Gastrocnemius medialis (tissue), 4 donors: ENCODE measurements around the gene RASL12. TPM values are rescaled to one million over a fixed set of nuclear protein-coding genes. Genes with fewer than 3 reads are reported as not detected.
A peak's percentile ranks its signal among the peaks of the same experiment; 100 is the strongest.

ENCODE experiments used
- ATAC-seq, 2 donors: fragments of 150-250 bp; one replicate each; pipeline ENCODE4 v1.9.1; 2016
- DNase-seq, 2 donors: peaks; one replicate each; pipeline ENCODE4 v3.0.0-alpha.2; 2019
- H3K27ac ChIP-seq, 4 donors: fragments of 200-600 bp; sonication (generic); 1 replicate in 1 of 4; 2 replicates in 3 of 4; pipeline ENCODE4 v1.5.1; 2016 to 2018; ENCODE audit warnings: mild to moderate bottlenecking in 2 of 4, moderate library complexity in 1 of 4
- H3K27me3 ChIP-seq, 3 donors: fragments of 200-600 bp; sonication (generic) in 2 of 3; 1 replicate in 1 of 3; 2 replicates in 2 of 3; pipeline versions ENCODE4 v1.5.1 to v1.6.0; 2016 to 2019; ENCODE audit warnings: mild to moderate bottlenecking in 1 of 3, moderate library complexity in 1 of 3
- H3K36me3 ChIP-seq, 2 donors: fragments of 200-600 bp; sonication (generic) in 1 of 2; one replicate each; pipeline ENCODE4 v1.5.1; 2017 to 2018
- H3K4me1 ChIP-seq, 2 donors: fragments of 200-600 bp; sonication (generic) in 1 of 2; one replicate each; pipeline ENCODE4 v1.5.1; 2016 to 2017; ENCODE audit warnings: mild to moderate bottlenecking in 2 of 2
- H3K4me3 ChIP-seq, 4 donors: fragments of 200-600 bp; sonication (generic) in 3 of 4; 1 replicate in 1 of 4; 2 replicates in 3 of 4; pipeline ENCODE4 v1.5.1; 2016 to 2019; ENCODE audit warnings: mild to moderate bottlenecking in 2 of 4
- H3K9me3 ChIP-seq, 3 donors: fragments of 200-600 bp; sonication (generic) in 2 of 3; 1 replicate in 1 of 3; 2 replicates in 2 of 3; pipeline ENCODE4 v1.5.1; 2016 to 2019
- CTCF ChIP-seq, 5 experiments: fragments of 450-650 bp in 3 of 5; fragments of 200-600 bp in 2 of 5; sonication (generic) in 2 of 5; IDR thresholded peaks in 4 of 5; conservative IDR thresholded peaks in 1 of 5; 1 replicate in 4 of 5; 2 replicates in 1 of 5; pipeline ENCODE4 v1.5.1; 2016 to 2019; ENCODE audit warnings: antibody characterized with exemption in 5 of 5, mild to moderate bottlenecking in 3 of 5, moderate library complexity in 3 of 5
- POLR2A ChIP-seq, 2 donors: fragments of 450-650 bp; IDR thresholded peaks; one replicate each; pipeline ENCODE4 v1.6.1; 2017; ENCODE audit warnings: antibody characterized with exemption in 2 of 2, mild to moderate bottlenecking in 2 of 2, moderate library complexity in 2 of 2
- in situ Hi-C, 4 donors: fragments of 200-750 bp; cut with MboI; loops; one replicate each; pipeline versions ENCODE4 v1.15.0 to v1.8.0; 2017; ENCODE audit warnings: low sequenced_read_pairs in 4 of 4
- intact Hi-C: fragments of 100-400 bp; cut with DNase I; formaldehyde crosslinking; loops from one replicate; pipeline ENCODE4 v1.15.1; 2023; ENCODE audit warnings: low total_unique reads
- total RNA-seq, 4 donors: library from RNA; depleted of rRNA; stranded (reverse); fragments of >200 nt; gene quantifications; one replicate each; pipeline versions ENCODE4 v1.1.0 to v1.2.3, GENCODE V29; 2016

The RASL12 gene
- total RNA-seq, 4 donors from 2014 or later: 2.8 to 8.2 (median 5.4) TPM

GRCh38 chr15:65068403-65068788, 605 bp upstream of the RASL12 start:
- in situ Hi-C loops: no loop called here
- H3K4me1 ChIP-seq: peaks cover 38 to 39% of the 10 kb centered on the region in 2 donors
- intact Hi-C loops: no loop called here

GRCh38 chr15:65067317-65067644, 510 bp downstream of the RASL12 start:
- peak overlapping the region; percentile 50 to 78 (median 64) for H3K27ac ChIP-seq
- DNase-seq (no peak), ATAC-seq (no peak)
- H3K27me3 ChIP-seq: peaks cover 0 to 2% (median 0%) of the 10 kb centered on the region in 3 donors
- H3K36me3 ChIP-seq: no peaks in the 10 kb centered on the region
- no peaks in the 10 kb centered on the region for H3K9me3 ChIP-seq
- peaks cover 34 to 39% of the 10 kb centered on the region in 2 donors for H3K4me1 ChIP-seq
- TF ChIP-seq POLR2A (IDR thresholded peaks at IDR 0.05) (no peak), CTCF (IDR thresholded peaks at IDR 0.05 in 4 of 5, conservative IDR thresholded peaks at IDR 0.05 in 1 of 5) (no peak)
- intact Hi-C loops (no loop called here), in situ Hi-C loops (no loop called here)
- peak overlapping the region; percentile 40 to 54 (median 48) for H3K4me3 ChIP-seq

More at GRCh38 chr15:65068403-65068788, 605 bp upstream of the RASL12 start:
- Histone ChIP-seq H3K4me3 (peak overlapping the region; percentile 40 to 54 (median 48)), H3K9me3 (no peaks in the 10 kb centered on the region), H3K27ac (peak overlapping the region; percentile 16 to 78 (median 61)), H3K27me3 (peaks cover 0 to 2% (median 0%) of the 10 kb centered on the region in 3 donors), H3K36me3 (no peaks in the 10 kb centered on the region)
- TF ChIP-seq CTCF (IDR thresholded peaks at IDR 0.05 in 4 of 5, conservative IDR thresholded peaks at IDR 0.05 in 1 of 5): no peak
- no peak for TF ChIP-seq POLR2A (IDR thresholded peaks at IDR 0.05)
- DNase-seq: no peak
- no peak for ATAC-seq

GRCh38 chr15:65066635-65067316, 1.0 kb downstream of the RASL12 start:
- no peak for DNase-seq
- Histone ChIP-seq H3K27ac (peak overlapping the region; percentile 50 to 78 (median 64)), H3K4me1 (peaks cover 29 to 34% of the 10 kb centered on the region in 2 donors), H3K36me3 (no peaks in the 10 kb centered on the region), H3K27me3 (peaks cover 0 to 2% (median 0%) of the 10 kb centered on the region in 3 donors), H3K4me3 (peak overlapping the region; percentile 40 to 54 (median 48)), H3K9me3 (no peaks in the 10 kb centered on the region)
- TF ChIP-seq CTCF (IDR thresholded peaks at IDR 0.05 in 4 of 5, conservative IDR thresholded peaks at IDR 0.05 in 1 of 5) (no peak), POLR2A (IDR thresholded peaks at IDR 0.05) (no peak)
- ATAC-seq: no peak
- intact Hi-C loops (no loop called here), in situ Hi-C loops (no loop called here)

GRCh38 chr15:65066001-65066634, 1.7 kb downstream of the RASL12 start:
- TF ChIP-seq POLR2A (IDR thresholded peaks at IDR 0.05): no peak
- no peak for TF ChIP-seq CTCF (IDR thresholded peaks at IDR 0.05 in 4 of 5, conservative IDR thresholded peaks at IDR 0.05 in 1 of 5)
- H3K4me1 ChIP-seq: peaks cover 22 to 27% of the 10 kb centered on the region in 2 donors
- in situ Hi-C loops (no loop called here), intact Hi-C loops (no loop called here)
- peaks cover 0 to 2% (median 0%) of the 10 kb centered on the region in 3 donors for H3K27me3 ChIP-seq
- H3K4me3 ChIP-seq: peak overlapping the region in 2 of 4 donors; percentile 40 to 46
- no peaks in the 10 kb centered on the region for H3K9me3 ChIP-seq
- H3K27ac ChIP-seq: peak overlapping the region in 3 of 4 donors; percentile 50 to 78 (median 70)
- no peak for DNase-seq
- H3K36me3 ChIP-seq: no peaks in the 10 kb centered on the region
- ATAC-seq: no peak
